Muscle of arm (tissue), 12 donors: Measurements from ENCODE around the gene EOLA2. TPM values are rescaled to one million over a fixed set of nuclear protein-coding genes. Genes with fewer than 3 reads are reported as not detected.
"Not testable (repeated sequence)": the region's sequence is repeated elsewhere in the genome, so short reads cannot be mapped to it uniquely, and the experiment has no call there.

Experiments
- DNase-seq: peaks from one replicate; pipeline ENCODE4 v3.0.0-alpha.2; 2013
- polyA plus RNA-seq, 12 donors: library from polyadenylated mRNA; unstranded; fragments of 120-200 nt; gene quantifications; one replicate each; pipeline ENCODE4 v1.2.1, GENCODE V29; 2013; ENCODE audit not compliant: insufficient read length in 12 of 12

Gene EOLA2
- polyA plus RNA-seq, 12 donors: 17.4 to 24.5 (median 20.6) TPM; not detected in 1

DNA sequence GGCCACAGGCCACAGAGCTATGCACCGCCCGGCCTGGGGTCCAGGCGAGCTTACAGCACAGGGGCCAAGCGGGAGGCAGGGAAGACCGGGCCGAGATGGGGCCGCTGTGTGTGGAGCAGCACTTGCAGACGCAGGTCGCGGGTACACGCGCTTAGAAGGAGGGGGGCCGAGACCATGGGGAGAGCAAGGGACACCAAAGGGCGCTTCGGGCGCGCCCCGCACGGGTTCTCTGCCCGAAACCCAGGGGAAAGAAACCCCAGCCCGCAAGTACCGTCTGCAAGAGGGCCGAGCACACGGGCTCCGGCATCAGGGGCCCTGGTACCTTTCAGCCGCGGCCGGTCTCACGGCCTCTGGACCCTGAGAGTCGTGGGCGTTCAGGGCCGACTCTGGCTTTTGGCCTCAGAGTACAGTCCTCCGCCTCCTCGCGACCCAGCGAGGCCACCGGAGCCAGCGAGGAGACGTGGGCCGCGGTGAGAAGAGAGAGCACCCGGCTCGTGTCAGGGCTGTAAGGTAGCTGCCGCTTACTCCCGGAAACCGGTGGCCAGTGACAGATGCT lies 342 bp downstream of the EOLA2 start:
- DNase-seq: peak; percentile 2

- not testable (repeated sequence) for DNase-seq
Measured at GRCh38 chrX:149937328-149937727, 963 bp downstream of the EOLA2 start.

DNA sequence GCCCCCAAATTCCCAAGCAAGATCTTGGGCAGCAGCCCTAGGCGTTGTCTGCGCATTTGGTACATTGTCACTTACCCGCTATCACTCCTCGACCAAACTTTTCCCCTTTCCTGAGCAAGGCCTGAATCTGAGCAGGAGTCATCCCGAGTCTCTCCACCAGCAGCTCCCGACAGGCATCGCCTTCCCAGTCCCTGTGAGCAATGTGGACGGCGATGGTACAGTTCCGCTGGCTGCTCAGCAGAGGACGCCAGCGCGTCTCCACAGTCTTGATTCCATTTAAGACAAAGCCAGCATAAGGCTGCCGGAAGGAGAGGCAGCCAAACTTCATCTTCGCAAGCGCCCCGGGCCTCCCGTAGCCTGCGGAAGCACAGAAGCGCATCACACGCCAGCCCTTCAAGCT lies 4.7 kb downstream of the EOLA2 start:
- not testable (repeated sequence) for DNase-seq

- DNase-seq: not testable (repeated sequence)
Measured at GRCh38 chrX:149932970-149933369, 5.3 kb downstream of the EOLA2 start.

DNA sequence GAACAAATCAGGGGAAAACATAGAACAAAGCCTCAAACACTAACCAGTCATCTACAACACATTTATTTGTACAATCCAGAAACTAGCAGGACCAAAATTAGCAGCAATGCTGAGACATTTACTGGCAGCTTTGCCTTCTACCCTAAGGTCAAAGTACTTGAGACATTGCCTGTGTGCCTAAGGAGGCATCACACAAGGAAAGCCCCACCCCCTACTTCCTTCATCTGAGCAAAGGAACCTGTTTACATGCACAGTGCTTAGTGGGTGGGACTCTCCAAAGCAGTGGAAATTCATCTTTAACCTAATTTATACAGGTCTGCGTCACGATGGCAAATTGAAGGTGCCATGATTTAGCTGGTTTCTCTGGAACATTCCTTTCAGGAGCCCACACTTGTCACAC lies 6.1 kb downstream of the EOLA2 start:
- not testable (repeated sequence) for DNase-seq

DNA sequence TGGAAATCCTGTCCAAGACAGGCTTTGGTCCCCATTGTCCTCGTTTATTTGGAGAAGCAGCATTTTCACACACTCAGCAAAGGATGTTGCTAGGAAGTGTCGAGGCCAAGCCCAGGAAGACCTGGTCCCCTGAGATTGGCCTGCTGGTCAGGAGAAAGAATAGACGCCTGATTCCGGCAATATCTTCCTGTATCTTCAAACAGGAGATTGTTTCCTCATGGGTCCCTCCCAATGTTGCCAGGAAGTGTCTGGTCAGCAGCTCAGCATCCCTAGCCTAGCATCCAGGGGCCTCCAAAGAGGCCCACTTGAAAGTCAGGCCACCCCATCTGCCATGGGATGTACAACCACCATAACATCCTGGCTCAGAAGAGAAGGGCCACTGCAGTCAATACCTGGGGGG lies 6.9 kb downstream of the EOLA2 start:
- not testable (repeated sequence) for DNase-seq

- not testable (repeated sequence) for DNase-seq
Measured at GRCh38 chrX:149929400-149929799, 8.9 kb downstream of the EOLA2 start, which contains the start of gene HSFX4. TSS of gene HSFX4 (plus strand) at chrX:149929573. CDS start at chrX:149929645, 72 bp downstream.

GRCh38 chrX:149928635-149929034 lies 9.7 kb downstream of the EOLA2 start:
- DNase-seq: not testable (repeated sequence)

DNA sequence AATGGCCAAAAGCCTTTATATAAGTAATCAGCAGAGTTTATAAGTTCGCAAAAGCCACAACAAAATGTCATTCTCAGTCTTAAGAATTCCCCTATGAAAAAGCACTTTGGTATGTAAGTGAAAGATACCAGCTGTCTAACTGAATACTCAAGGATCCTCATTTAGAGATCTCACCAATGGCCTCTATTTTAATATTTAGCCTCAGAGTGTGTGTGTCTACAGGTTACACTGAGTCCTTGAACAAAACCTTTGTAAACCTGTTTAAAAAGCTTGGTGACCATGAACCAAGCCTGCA lies 10.4 kb downstream of the EOLA2 start:
- DNase-seq: not testable (repeated sequence)

DNA sequence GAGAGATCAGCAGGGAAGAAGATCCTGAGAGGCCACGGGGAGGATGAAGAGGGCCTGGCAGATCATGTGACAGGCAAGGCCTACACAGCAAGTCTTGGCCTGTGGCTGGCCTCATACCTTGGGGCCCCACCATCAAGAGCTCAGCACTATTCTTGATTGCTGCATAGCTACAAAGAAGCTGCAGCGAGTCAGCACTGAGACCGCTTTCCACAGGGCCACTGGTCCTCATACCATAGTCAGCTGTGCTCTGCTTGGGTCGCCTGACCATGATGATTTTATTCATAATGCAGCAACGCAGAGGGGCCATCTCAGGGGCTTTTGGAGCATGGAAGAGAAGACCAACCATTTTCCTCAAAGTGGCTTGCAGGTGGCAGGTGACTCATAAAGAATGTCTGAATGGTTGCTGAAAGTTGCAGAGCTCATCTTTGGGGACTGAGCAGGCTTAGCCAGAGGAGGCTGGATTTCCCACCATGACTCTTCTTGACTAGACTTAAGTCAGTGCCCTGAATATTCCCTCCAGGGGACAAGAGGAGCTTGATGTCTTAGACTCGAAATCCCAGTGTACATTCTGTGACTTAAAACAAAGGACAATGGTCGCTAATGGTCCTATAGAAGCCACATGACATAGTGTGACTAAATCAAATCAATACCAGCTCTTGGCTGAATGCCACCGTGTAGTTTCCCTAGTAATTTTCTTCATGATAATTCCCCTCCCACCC lies 10.9 kb downstream of the EOLA2 start:
- not testable (repeated sequence) for DNase-seq

DNA sequence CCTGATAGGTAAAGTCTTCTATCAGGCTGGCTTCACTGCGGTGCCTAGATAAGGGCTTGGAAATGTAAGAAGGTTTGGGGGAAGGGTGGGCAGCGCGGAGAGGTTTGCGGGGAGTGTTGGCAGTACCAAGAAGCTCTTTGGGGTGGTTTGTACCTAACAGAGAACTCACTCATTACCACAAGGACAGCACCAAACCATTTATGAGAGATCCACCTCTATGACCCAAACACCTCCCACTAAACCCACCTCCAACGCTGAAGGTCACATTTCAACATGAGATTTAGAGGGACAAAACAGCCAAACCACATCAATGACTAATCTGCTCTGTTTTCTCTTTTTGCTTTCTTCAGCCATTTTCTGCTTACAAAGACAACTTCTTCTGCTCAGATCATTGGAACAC lies 13.9 kb downstream of the EOLA2 start:
- not testable (repeated sequence) for DNase-seq

DNA sequence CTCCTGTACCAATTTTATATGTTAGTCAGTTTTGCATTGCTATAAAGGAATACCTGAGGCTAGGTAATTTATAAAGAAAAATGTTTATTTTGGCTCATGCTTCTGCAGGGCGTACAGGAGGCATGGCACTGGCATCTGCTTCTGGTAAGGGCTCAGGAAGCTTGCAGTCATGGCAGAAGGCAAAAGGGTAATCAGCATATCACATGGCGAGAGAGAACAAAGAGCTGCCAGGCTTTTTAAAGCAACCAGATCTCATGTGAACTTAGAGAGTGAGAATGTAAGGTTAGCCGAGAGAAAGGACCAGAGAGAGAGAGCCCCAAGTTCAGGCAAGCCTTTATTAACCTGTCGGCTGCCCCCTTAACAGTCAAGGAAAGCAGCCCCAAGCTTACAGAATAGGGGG lies 14.5 kb downstream of the EOLA2 start:
- DNase-seq: not testable (repeated sequence)

DNA sequence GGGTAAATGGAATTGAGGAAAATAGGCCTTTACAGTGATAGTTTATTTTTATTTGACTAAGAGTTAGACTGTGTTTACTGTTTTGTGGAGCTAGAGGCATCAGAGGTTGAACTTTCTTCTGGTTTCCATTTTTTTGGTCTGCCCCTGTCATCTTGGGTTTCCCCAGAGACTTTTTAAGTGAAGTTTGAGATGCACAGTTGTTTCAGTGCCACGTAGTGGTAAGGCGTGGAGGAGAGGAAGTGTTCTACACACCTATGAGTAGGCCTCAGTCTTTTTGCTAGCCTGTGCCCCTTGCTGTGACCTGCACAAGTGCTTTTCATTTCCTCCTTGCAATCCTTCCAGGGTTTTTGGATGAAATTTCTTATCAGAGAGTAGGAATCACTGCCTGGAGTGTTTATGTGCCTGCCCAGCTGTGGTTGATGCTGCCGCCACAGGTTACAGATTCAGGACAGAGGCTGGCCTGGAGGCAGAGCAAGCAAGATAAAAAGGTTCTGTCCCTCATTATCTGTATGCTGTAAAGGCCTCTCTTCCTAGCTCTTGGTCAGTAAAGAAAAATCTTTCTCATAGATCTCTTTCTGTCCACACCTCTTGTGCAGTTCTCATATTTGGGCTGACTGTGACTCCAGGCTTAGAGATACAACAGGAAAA lies 21.4 kb downstream of the EOLA2 start:
- no peak for DNase-seq

GRCh38 chrX:149910178-149910695 lies 28.1 kb downstream of the EOLA2 start:
- DNase-seq: no peak

- DNase-seq: no peak
Measured at GRCh38 chrX:149909324-149910177, 28.7 kb downstream of the EOLA2 start.

DNA sequence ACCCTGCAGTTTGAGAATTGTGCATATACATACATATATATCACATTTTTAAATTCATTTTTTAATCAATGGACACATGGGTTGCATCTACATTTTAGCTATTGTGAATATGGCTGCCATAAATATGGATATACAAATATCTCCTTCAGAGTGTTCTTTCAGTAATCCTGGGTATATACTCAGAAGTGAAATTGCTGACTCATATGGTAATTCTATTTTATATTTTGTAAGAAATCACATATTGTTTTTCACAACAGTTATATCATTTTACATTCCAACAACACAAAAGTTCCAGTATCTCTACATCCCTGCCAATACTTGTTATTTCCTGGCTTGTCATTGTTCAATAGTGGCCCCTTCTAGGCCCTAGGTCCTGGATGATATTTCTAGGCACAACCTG lies 29.6 kb downstream of the EOLA2 start:
- no peak for DNase-seq

DNA sequence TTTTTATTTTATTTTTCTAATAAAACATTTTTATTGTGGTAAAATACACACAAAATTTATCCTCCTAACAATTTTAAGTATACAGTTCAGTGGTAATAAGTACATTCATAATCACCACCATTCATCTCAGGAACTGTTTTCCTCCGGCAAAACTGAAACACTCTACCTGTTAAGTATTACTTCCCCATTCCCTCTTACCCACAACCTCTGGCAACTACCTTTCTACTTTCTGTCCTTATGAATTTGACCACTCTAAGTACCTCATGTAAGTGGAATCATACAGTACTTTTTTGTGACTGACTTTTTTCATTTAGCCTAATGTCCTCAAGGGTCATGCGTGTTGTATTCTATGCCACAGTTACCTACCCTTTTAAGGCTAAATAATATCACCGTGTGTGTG lies 30.0 kb downstream of the EOLA2 start:
- no peak for DNase-seq

DNA sequence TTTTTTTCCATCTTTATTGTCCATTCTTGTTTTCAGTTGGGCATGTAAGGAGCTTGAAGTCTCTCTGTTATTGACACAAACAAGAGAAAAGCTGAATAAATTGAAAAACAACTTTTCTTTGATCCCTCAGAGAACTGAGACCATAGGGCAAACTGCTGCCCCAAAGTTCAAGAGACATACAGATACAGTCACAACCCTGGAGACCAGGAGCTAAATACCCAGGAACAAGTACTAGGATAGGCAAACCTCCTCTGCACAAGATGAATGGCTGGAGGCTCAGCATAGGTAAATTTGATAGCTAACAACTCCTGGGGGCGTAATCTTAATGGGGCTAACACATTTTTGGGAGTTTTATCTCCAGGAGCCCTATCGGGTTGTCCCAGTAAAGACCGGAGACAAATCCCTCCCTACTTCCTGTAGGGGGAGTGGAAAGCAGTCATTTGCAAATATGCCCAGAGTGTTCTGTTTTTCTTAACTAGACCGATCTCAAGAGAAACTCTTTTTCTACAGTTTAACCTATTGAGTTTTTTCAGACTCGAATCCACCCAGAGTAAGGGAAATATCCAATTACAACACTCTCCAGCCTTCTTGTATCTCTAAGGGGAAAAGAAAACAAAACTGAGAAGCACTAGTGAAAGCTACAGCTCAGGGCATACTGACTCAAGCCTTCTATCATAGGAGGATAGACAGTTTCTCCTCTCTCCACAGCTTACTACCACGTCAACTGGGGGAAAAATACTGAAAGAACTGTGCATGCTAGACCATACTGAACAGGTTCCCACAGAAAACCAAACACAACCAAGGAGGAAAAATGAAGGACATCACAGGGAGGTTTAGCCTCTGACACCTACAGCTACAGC lies 34.2 kb downstream of the EOLA2 start:
- DNase-seq: no peak

- no peak for DNase-seq
Measured at GRCh38 chrX:149898554-149898953, 39.7 kb downstream of the EOLA2 start.

DNA sequence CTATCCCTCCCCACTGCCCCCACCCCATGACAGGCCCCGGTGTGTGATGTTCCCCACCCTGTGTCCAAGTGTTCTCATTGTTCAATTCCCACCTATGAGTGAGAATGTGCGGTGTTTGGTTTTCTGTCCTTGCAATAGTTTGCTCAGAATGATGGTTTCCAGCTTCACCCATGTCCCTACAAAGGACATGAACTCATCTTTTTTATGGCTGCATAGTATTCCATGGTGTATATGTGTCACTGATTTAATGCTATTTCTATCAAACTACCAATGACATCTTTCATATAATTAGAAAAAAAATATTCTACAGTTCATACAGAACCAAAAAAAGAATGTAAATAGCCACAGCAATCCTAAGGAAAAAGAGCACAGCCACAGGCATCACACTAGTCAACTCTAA lies 47.5 kb downstream of the EOLA2 start:
- not testable (repeated sequence) for DNase-seq
